Loucy (cell line): ENCODE data around the gene ARHGAP24.

Source experiments
- EZH2phosphoT487 ChIP-seq: fragments of 200-600 bp; IDR thresholded peaks from 2 replicates; pipeline ENCODE4 v1.6.1; 2018; ENCODE audit warnings: antibody characterized with exemption, mild to moderate bottlenecking, moderate library complexity, borderline replicate concordance
- TF ChIP-seq, protein P1 (sequence below): fragments of 200-600 bp; sonication (generic); conservative IDR thresholded peaks from 2 replicates; pipeline ENCODE4 v1.5.1; 2014; ENCODE audit warnings: mild to moderate bottlenecking, antibody characterized with exemption, low read length

- TF ChIP-seq, protein P1, sequence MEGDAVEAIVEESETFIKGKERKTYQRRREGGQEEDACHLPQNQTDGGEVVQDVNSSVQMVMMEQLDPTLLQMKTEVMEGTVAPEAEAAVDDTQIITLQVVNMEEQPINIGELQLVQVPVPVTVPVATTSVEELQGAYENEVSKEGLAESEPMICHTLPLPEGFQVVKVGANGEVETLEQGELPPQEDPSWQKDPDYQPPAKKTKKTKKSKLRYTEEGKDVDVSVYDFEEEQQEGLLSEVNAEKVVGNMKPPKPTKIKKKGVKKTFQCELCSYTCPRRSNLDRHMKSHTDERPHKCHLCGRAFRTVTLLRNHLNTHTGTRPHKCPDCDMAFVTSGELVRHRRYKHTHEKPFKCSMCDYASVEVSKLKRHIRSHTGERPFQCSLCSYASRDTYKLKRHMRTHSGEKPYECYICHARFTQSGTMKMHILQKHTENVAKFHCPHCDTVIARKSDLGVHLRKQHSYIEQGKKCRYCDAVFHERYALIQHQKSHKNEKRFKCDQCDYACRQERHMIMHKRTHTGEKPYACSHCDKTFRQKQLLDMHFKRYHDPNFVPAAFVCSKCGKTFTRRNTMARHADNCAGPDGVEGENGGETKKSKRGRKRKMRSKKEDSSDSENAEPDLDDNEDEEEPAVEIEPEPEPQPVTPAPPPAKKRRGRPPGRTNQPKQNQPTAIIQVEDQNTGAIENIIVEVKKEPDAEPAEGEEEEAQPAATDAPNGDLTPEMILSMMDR: no peak
- no peak for TF ChIP-seq EZH2phosphoT487
Measured at GRCh38 chr4:85955620-85956292, 480.8 kb downstream of the ARHGAP24 start.
